B cell (primary cell): ENCODE results near the gene ADAP1. TPM values are rescaled to one million over a fixed set of nuclear protein-coding genes. Genes with fewer than 3 reads are reported as not detected.
"Not testable (repeated sequence)": the region's sequence is repeated elsewhere in the genome, so short reads cannot be mapped to it uniquely, and the experiment has no call there.

ENCODE experiments used
- ATAC-seq: fragments of 200-7000 bp; cut with Tn5 transposase; one replicate; pipeline ENCODE4 v1.10.0; 2021; ENCODE audit warnings: low read depth, mild to moderate bottlenecking, moderate number of reproducible peaks, moderate library complexity
- CTCF ChIA-PET: fragments of 350-600 bp; sonication (Branson Sonifier 250); formaldehyde crosslinking; loops from one replicate; lab custom pipeline; 2021; ENCODE audit warnings: antibody characterized with exemption, inconsistent platforms; lab: Charles Lee
- POLR2A ChIA-PET: fragments of 350-600 bp; sonication (Branson Sonifier 250); formaldehyde crosslinking; loops from one replicate; lab custom pipeline; 2021; ENCODE audit warnings: antibody characterized with exemption; lab: Charles Lee
- DNase-seq: peaks from one replicate; pipeline ENCODE4 v3.0.0; 2013
- H2AFZ ChIP-seq: 2 replicates; pipeline ENCODE4 v1.6.1; 2012; ENCODE audit warnings: mild to moderate bottlenecking, low read depth, low read length; ENCODE audit not compliant: insufficient read depth, poor library complexity, severe bottlenecking
- H3K27ac ChIP-seq, 2 donors: 1 replicate in 1 of 2; 2 replicates in 1 of 2; pipeline ENCODE4 v1.5.1; 2012 to 2013; ENCODE audit warnings: low read length in 2 of 2, mild to moderate bottlenecking in 2 of 2, moderate library complexity in 1 of 2
- H3K27me3 ChIP-seq, 4 experiments: fragments of 200-600 bp in 1 of 4; sonication (generic) in 1 of 4; replicated peaks in 1 of 4; 1 replicate in 2 of 4; 2 replicates in 2 of 4; pipeline versions ENCODE4 v1.6.1 to v1.7.0; 2013 to 2016; ENCODE audit warnings: low read length in 3 of 4, mild to moderate bottlenecking in 2 of 4, mixed read lengths in 1 of 4, moderate library complexity in 1 of 4; ENCODE audit not compliant: insufficient read depth in 4 of 4, control insufficient read depth in 3 of 4; ENCODE audit errors: control extremely low read depth in 1 of 4
- H3K36me3 ChIP-seq, 2 experiments: replicated peaks in 1 of 2; 1 replicate in 1 of 2; 2 replicates in 1 of 2; pipeline versions ENCODE4 v1.6.1 to v1.7.1; 2013; ENCODE audit warnings: low read length in 1 of 2; ENCODE audit not compliant: insufficient read depth in 2 of 2, control insufficient read depth in 1 of 2; ENCODE audit errors: control extremely low read depth in 1 of 2, extremely low read depth in 1 of 2
- H3K4me1 ChIP-seq, 2 donors: fragments of 200-600 bp in 1 of 2; sonication (generic) in 1 of 2; 1 replicate in 1 of 2; 2 replicates in 1 of 2; pipeline versions ENCODE4 v1.5.1 to v1.6.1; 2013 to 2017; ENCODE audit warnings: low read length in 2 of 2; ENCODE audit not compliant: control insufficient read depth in 2 of 2, insufficient read depth in 2 of 2
- H3K4me2 ChIP-seq: replicated peaks from 2 replicates; pipeline ENCODE3; 2012; ENCODE audit warnings: mild to moderate bottlenecking, low read depth, low read length; ENCODE audit not compliant: poor library complexity, severe bottlenecking
- H3K4me3 ChIP-seq, 5 experiments: fragments of 200-600 bp in 1 of 5; sonication (generic) in 1 of 5; 1 replicate in 3 of 5; 2 replicates in 2 of 5; pipeline versions ENCODE4 v1.5.1 to v1.7.0; 2011 to 2016; ENCODE audit warnings: low read length in 4 of 5, mild to moderate bottlenecking in 4 of 5, low read depth in 2 of 5, control low read depth in 1 of 5, moderate library complexity in 1 of 5; ENCODE audit not compliant: insufficient read depth in 1 of 5; ENCODE audit errors: control extremely low read depth in 1 of 5, extremely low read depth in 1 of 5
- H3K79me2 ChIP-seq: fragments of 200-600 bp; sonication (generic); one replicate; pipeline ENCODE4 v1.6.0; 2016; ENCODE audit warnings: low read length; ENCODE audit not compliant: control insufficient read depth, insufficient read depth
- H3K9ac ChIP-seq: fragments of 200-600 bp; sonication (generic); 2 replicates; pipeline ENCODE4 v1.6.1; 2017; ENCODE audit warnings: mild to moderate bottlenecking, low read length, moderate library complexity
- H3K9me3 ChIP-seq, 3 donors: one replicate each; pipeline versions ENCODE4 v1.6.1 to v1.7.1; 2013; ENCODE audit warnings: low read length in 2 of 3; ENCODE audit not compliant: control insufficient read depth in 2 of 3, insufficient read depth in 1 of 3; ENCODE audit errors: control extremely low read depth in 1 of 3
- H4K20me1 ChIP-seq: 2 replicates; pipeline ENCODE4 v1.6.0; 2012; ENCODE audit warnings: mild to moderate bottlenecking, low read length; ENCODE audit not compliant: insufficient read depth, control insufficient read depth, poor library complexity, severe bottlenecking
- H3K27ac Mint-ChIP-seq: one replicate; pipeline ENCODE4 v1.8.0; 2021; ENCODE audit warnings: mixed read lengths
- H3K27me3 Mint-ChIP-seq: one replicate; pipeline ENCODE4 v1.8.0; 2021; ENCODE audit warnings: mixed read lengths
- H3K4me1 Mint-ChIP-seq: one replicate; pipeline ENCODE4 v1.8.0; 2021; ENCODE audit warnings: mixed read lengths
- H3K4me3 Mint-ChIP-seq: one replicate; pipeline ENCODE4 v1.8.0; 2021; ENCODE audit warnings: mixed read lengths
- H3K9me3 Mint-ChIP-seq: one replicate; pipeline ENCODE4 v1.8.0; 2022; ENCODE audit warnings: mixed read lengths; ENCODE audit not compliant: insufficient read depth
- EZH2 ChIP-seq: IDR thresholded peaks from 2 replicates; pipeline ENCODE4 v1.6.1; 2012; ENCODE audit warnings: borderline replicate concordance, low read depth, mild to moderate bottlenecking, moderate library complexity, low read length; ENCODE audit not compliant: insufficient read depth, poor library complexity, severe bottlenecking
- whole genome bisulfite sequencing: methylation state at CpG from one replicate; pipeline ENCODE4 v1.1.5; 2013; ENCODE audit warnings: missing lambda C conversion rate; ENCODE audit not compliant: insufficient coverage; 5-methylcytosine and 5-hydroxymethylcytosine counted together
- intact Hi-C: fragments of 100-400 bp; cut with micrococcal nuclease; formaldehyde crosslinking; loops from one replicate; pipeline ENCODE4 v1.10.0; 2022
- polyA plus RNA-seq: library from polyadenylated mRNA; depleted of rRNA; stranded (reverse); fragments of >200 nt; gene quantifications from 2 replicates; pipeline ENCODE4 v1.2.3, GENCODE V29; 2012
- total RNA-seq, 2 donors: library from RNA; stranded (reverse); fragments of 120-200 nt in 1 of 2; gene quantifications; 1 replicate in 1 of 2; 2 replicates in 1 of 2; pipeline versions ENCODE4 v1.2.3 to v1.2.4, GENCODE V29; 2013 to 2022
- TF ChIP-seq, protein P1 (sequence below): fragments of 200-600 bp; IDR thresholded peaks from one replicate; pipeline ENCODE4 v1.8.0; 2022; ENCODE audit warnings: antibody characterized with exemption, mild to moderate bottlenecking

The ADAP1 gene
- total and polyA plus RNA-seq, 2 donors (not counting 1 experiment from before 2014, with no cell fraction given) = 10.8 to 12.9 TPM

DNA sequence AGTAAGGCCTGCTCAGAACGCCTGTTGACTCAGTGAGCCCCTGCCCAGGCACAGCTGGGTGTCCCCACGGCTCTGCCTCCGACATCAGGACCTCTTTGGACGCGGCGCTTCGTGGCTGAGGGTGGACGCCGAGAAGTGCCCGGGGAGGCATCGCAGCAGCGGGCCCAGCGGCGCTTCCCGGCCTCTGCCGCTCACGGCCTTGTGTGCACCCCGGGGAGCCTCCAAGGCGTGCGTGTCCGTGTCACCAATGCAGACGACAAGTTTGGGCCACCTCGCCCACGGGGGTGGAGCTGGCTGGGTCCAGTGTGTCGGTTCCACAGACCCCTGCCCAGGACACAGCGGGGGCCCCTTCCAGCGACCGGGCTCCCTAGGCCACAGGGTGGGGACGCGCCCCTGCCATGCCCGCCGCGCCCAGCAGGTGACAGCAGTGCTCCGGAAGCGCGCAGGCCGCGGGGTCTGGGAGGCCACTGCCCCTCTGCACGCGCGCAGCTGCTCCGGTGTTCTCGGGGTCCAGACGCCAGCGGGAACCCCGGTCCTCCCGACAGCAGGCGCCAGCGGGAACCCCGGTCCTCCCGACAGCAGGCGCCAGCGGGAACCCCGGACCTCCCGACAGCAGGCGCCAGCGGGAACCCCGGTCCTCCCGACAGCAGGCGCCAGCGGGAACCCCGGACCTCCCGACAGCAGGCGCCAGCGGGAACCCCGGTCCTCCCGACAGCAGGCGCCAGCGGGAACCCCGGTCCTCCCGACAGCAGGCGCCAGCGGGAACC is 45.7 kb downstream of the ADAP1 start:
- Mint-ChIP-seq H3K4me3 (peak overlapping the region; percentile 44), H3K4me1 (peaks cover 18% of the 10 kb centered on the region), H3K27ac (peak overlapping the region; percentile 20)
- H3K4me1 ChIP-seq = peaks cover 16 to 20% of the 10 kb centered on the region in 2 donors
- H3K9me3 Mint-ChIP-seq, H3K27me3 ChIP-seq, H3K36me3 ChIP-seq, H3K27ac ChIP-seq, H3K79me2 ChIP-seq, H3K27me3 Mint-ChIP-seq, H4K20me1 ChIP-seq: not testable (repeated sequence)
- H2AFZ ChIP-seq = peak overlapping the region; percentile 59
- DNase-seq = peak; percentile 70
- ChIA-PET POLR2A (interaction anchor here (0.6 to 1.7 kb wide), 6 partner anchors 14 to 85 kb away, joined by 3 to 8 read pairs (median 4); partner anchors contain the start of genes ADAP1 and COX19), CTCF (interaction anchor here (0.8 to 4.5 kb wide), 19 partner anchors 12 to 277 kb away, joined by 3 to 47 read pairs (median 5); partner anchors contain the start of gene COX19)
- peak overlapping the region; percentile 89 for H3K4me2 ChIP-seq
- H3K9me3 ChIP-seq = peaks cover 0 to 11% (median 0%) of the 10 kb centered on the region in 3 donors
- H3K4me3 ChIP-seq = peak overlapping the region in 3 of 5 experiments; percentile 48 to 61 (median 54)
- TF ChIP-seq, protein P1, sequence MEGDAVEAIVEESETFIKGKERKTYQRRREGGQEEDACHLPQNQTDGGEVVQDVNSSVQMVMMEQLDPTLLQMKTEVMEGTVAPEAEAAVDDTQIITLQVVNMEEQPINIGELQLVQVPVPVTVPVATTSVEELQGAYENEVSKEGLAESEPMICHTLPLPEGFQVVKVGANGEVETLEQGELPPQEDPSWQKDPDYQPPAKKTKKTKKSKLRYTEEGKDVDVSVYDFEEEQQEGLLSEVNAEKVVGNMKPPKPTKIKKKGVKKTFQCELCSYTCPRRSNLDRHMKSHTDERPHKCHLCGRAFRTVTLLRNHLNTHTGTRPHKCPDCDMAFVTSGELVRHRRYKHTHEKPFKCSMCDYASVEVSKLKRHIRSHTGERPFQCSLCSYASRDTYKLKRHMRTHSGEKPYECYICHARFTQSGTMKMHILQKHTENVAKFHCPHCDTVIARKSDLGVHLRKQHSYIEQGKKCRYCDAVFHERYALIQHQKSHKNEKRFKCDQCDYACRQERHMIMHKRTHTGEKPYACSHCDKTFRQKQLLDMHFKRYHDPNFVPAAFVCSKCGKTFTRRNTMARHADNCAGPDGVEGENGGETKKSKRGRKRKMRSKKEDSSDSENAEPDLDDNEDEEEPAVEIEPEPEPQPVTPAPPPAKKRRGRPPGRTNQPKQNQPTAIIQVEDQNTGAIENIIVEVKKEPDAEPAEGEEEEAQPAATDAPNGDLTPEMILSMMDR = peak; percentile 81
- peak overlapping the region; percentile 65 for H3K9ac ChIP-seq
- ATAC-seq = peak; percentile 83
- intact Hi-C loops = loop anchor here (1.0 to 5.0 kb wide), 4 partner anchors 42 to 268 kb away; partner anchors contain the start of gene GPER1
- 33% methylated on average over 64 of the region's 73 CpGs for WGBS

GRCh38 chr7:908159-908581 is 46.3 kb downstream of the ADAP1 start:
- Mint-ChIP-seq H3K4me1 (peaks cover 18% of the 10 kb centered on the region), H3K27ac (peak overlapping the region; percentile 20), H3K27me3 (no peaks in the 10 kb centered on the region), H3K9me3 (no peaks in the 10 kb centered on the region), H3K4me3 (peak overlapping the region; percentile 44)
- Histone ChIP-seq H3K36me3 (no peaks in the 10 kb centered on the region), H3K4me1 (peaks cover 16 to 20% of the 10 kb centered on the region in 2 donors), H3K9ac (no peak overlapping the region), H3K27ac (no peak overlapping the region), H3K79me2 (no peaks in the 10 kb centered on the region), H3K27me3 (no peaks in the 10 kb centered on the region), H2AFZ (no peak overlapping the region), H3K9me3 (peaks cover 0 to 11% (median 0%) of the 10 kb centered on the region in 3 donors), H4K20me1 (no peaks in the 10 kb centered on the region), H3K4me2 (peak overlapping the region; percentile 89), H3K4me3 (no peak overlapping the region)
- ChIA-PET CTCF (interaction anchor here (0.8 to 4.5 kb wide), 13 partner anchors 14 to 277 kb away, joined by 3 to 47 read pairs (median 5); partner anchors contain the start of gene COX19), POLR2A (interaction anchor here (0.6 to 1.7 kb wide), 3 partner anchors 15 to 67 kb away, joined by 3 to 4 read pairs (median 3); partner anchors contain the start of gene COX19)
- 88% methylated on average over 12 of the region's 12 CpGs for WGBS
- DNase-seq (peak; percentile 53), ATAC-seq (no peak)
- TF ChIP-seq EZH2 = no peak
- TF ChIP-seq, protein P1 = no peak
- intact Hi-C loops = loop anchor here (1.0 to 5.0 kb wide), 4 partner anchors 42 to 268 kb away; partner anchors contain the start of gene GPER1
